Loucy (cell line): ENCODE results near the gene RRH.

Experiments
- H2AFZ ChIP-seq: fragments of 200-600 bp; sonication (generic); 2 replicates; pipeline ENCODE4 v1.6.0; 2016; ENCODE audit warnings: antibody characterized with exemption, mild to moderate bottlenecking, low read length, moderate library complexity
- H3F3A ChIP-seq: fragments of 200-600 bp; 2 replicates; pipeline ENCODE4 v1.6.0; 2016; ENCODE audit warnings: antibody characterized with exemption, low read depth, mild to moderate bottlenecking
- H3K27me3 ChIP-seq: fragments of 200-600 bp; sonication (generic); 2 replicates; pipeline ENCODE4 v1.6.1; 2014; ENCODE audit warnings: low read length, mild to moderate bottlenecking; ENCODE audit not compliant: insufficient read depth, poor library complexity, severe bottlenecking
- H3K36me3 ChIP-seq: fragments of 200-600 bp; sonication (generic); 2 replicates; pipeline ENCODE4 v1.6.1; 2016; ENCODE audit warnings: low read length; ENCODE audit not compliant: insufficient read depth
- H3K4me1 ChIP-seq: fragments of 200-600 bp; sonication (generic); 2 replicates; pipeline ENCODE4 v1.5.1; 2014; ENCODE audit warnings: low read length, mild to moderate bottlenecking; ENCODE audit not compliant: insufficient read depth, poor library complexity, severe bottlenecking
- H3K4me2 ChIP-seq: fragments of 200-600 bp; sonication (generic); 2 replicates; pipeline ENCODE4 v1.6.0; 2014; ENCODE audit warnings: antibody characterized with exemption, low read length, low read depth, mild to moderate bottlenecking; ENCODE audit not compliant: poor library complexity, severe bottlenecking
- H3K4me3 ChIP-seq: fragments of 200-600 bp; sonication (generic); 2 replicates; pipeline ENCODE4 v1.5.1; 2014; ENCODE audit warnings: low read length, mild to moderate bottlenecking, mixed read lengths; ENCODE audit not compliant: poor library complexity, severe bottlenecking
- H3K79me2 ChIP-seq: fragments of 200-600 bp; sonication (generic); 2 replicates; pipeline ENCODE4 v1.6.1; 2014; ENCODE audit warnings: low read length; ENCODE audit not compliant: insufficient read depth
- H3K9ac ChIP-seq: fragments of 200-600 bp; sonication (generic); 2 replicates; pipeline ENCODE4 v1.6.0; 2014; ENCODE audit warnings: mild to moderate bottlenecking, low read depth, low read length, moderate library complexity; ENCODE audit not compliant: poor library complexity, severe bottlenecking
- H3K9me2 ChIP-seq: fragments of 200-600 bp; sonication (generic); replicated peaks from 2 replicates; pipeline ENCODE4 v1.6.1; 2016; ENCODE audit warnings: low read depth, low read length, mixed read lengths
- H3K9me3 ChIP-seq: fragments of 200-600 bp; sonication (generic); 2 replicates; pipeline ENCODE4 v1.6.1; 2014; ENCODE audit warnings: mild to moderate bottlenecking, antibody characterized with exemption, low read length, low read depth; ENCODE audit not compliant: insufficient read depth
- H4K20me1 ChIP-seq: fragments of 200-600 bp; sonication (generic); 2 replicates; pipeline ENCODE4 v1.6.0; 2014; ENCODE audit warnings: antibody characterized with exemption, low read length, mild to moderate bottlenecking; ENCODE audit not compliant: insufficient read depth, poor library complexity, severe bottlenecking
- CTCF ChIP-seq: fragments of 200-600 bp; sonication (generic); conservative IDR thresholded peaks from 2 replicates; pipeline ENCODE4 v1.5.1; 2014; ENCODE audit warnings: mild to moderate bottlenecking, antibody characterized with exemption, low read length
- EZH2phosphoT487 ChIP-seq: fragments of 200-600 bp; IDR thresholded peaks from 2 replicates; pipeline ENCODE4 v1.6.1; 2018; ENCODE audit warnings: antibody characterized with exemption, mild to moderate bottlenecking, moderate library complexity, borderline replicate concordance

RRH gene

GRCh38 chr4:109879636-109880314 is 52.0 kb downstream of the RRH start:
- Histone ChIP-seq H3K9ac (no peak overlapping the region), H3F3A (no peaks in the 10 kb centered on the region), H3K4me3 (no peak overlapping the region), H3K9me2 (no peaks in the 10 kb centered on the region), H3K4me1 (no peaks in the 10 kb centered on the region), H3K27me3 (no peaks in the 10 kb centered on the region), H3K9me3 (no peaks in the 10 kb centered on the region), H3K36me3 (no peaks in the 10 kb centered on the region), H3K4me2 (no peak overlapping the region), H2AFZ (no peak overlapping the region), H4K20me1 (no peaks in the 10 kb centered on the region), H3K79me2 (no peaks in the 10 kb centered on the region)
- TF ChIP-seq CTCF = no peak
- no peak for TF ChIP-seq EZH2phosphoT487

- Histone ChIP-seq H4K20me1 (no peaks in the 10 kb centered on the region), H3K27me3 (no peaks in the 10 kb centered on the region), H3K4me3 (no peak overlapping the region), H3K4me1 (no peaks in the 10 kb centered on the region), H3K9me2 (no peaks in the 10 kb centered on the region), H3K79me2 (no peaks in the 10 kb centered on the region), H3F3A (no peaks in the 10 kb centered on the region), H3K4me2 (no peak overlapping the region), H3K9ac (no peak overlapping the region), H3K36me3 (no peaks in the 10 kb centered on the region), H2AFZ (no peak overlapping the region), H3K9me3 (no peaks in the 10 kb centered on the region)
- TF ChIP-seq CTCF (no peak), EZH2phosphoT487 (no peak)
Observed at GRCh38 chr4:109886303-109886702, 58.5 kb downstream of the RRH start.

GRCh38 chr4:109887071-109887470 is 59.3 kb downstream of the RRH start:
- Histone ChIP-seq H3K4me2 (no peak overlapping the region), H4K20me1 (no peaks in the 10 kb centered on the region), H3K4me1 (no peaks in the 10 kb centered on the region), H3F3A (no peaks in the 10 kb centered on the region), H3K9me2 (no peaks in the 10 kb centered on the region), H3K36me3 (no peaks in the 10 kb centered on the region), H3K9me3 (no peaks in the 10 kb centered on the region), H2AFZ (no peak overlapping the region; the same call in 1 of the 2 replicates), H3K9ac (no peak overlapping the region), H3K27me3 (no peaks in the 10 kb centered on the region), H3K79me2 (no peaks in the 10 kb centered on the region), H3K4me3 (no peak overlapping the region)
- TF ChIP-seq CTCF (no peak), EZH2phosphoT487 (no peak)
